Measurements from ENCODE around the gene DAZAP1. TPM values are rescaled to one million over a fixed set of nuclear protein-coding genes. Genes with fewer than 3 reads are reported as not detected.

Gene DAZAP1
- polyA plus RNA-seq, 1 donor, result 91.8 TPM

DNA sequence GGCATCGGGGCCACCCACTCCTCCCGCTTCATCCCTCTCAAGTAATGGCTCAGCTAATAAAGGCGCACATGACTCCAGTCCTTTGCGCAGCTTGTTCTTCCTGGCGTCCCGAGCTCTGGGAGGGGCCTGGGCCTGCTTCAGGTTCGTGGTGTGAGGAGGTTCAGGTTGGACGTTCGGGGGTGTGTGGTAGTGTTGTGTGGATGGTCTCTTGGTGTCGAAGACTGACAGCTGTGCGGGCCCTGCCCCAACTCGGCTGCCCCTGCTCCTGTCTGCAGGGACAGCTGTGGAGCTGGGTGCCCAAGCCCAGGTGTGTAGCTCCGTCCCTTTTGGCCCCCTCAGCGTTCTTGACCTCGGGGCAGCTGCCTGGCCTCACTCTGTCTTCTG lies 33.0 kb downstream of the DAZAP1 start:
- DNase-seq, result no peak

GRCh38 chr19:1441022-1441426 lies 33.6 kb downstream of the DAZAP1 start:
- no peak for DNase-seq

GRCh38 chr19:1441677-1442438 lies 34.5 kb downstream of the DAZAP1 start:
- DNase-seq, result no peak

GRCh38 chr19:1445185-1445931 lies 38.0 kb downstream of the DAZAP1 start:
- no peak for DNase-seq

GRCh38 chr19:1445932-1446712 lies 38.7 kb downstream of the DAZAP1 start:
- no peak for DNase-seq

DNA sequence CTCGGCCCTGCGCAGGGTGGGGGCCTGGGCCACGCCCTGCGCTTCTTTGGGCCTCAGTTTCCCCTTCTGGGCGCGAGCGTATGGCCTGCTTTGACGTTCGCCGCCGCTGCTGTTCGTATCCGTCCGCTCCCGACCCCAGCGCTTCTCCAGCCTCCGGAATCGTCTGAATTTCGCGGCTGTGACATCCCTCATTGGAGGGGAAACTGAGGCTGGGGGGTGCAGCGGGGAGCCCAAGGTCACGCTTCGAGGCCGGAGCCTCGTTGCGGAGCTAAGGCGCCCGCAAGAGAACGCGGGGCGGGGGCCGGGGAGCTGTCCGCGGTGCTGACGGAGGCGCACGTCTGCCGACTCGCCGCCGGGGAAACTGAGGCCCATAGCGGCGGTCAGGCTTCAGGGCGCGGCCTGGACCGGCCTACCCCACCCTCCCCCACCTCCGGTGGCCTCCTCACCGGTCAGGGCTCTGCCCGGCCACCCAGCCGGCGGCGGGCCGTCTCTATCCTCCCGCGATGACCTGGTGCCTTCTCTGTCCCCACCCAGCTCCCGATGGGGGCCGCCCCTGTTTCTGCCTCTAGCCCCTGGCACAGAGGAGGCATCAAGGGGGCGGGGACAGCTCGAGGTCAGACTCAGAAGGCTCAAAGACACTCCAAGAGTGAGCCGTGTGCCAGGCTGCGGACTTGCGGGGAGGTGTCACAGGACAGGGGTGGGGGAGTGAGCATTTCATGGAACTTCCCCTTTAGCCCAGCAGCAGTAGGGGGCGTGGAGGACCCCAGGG lies 39.5 kb downstream of the DAZAP1 start:
- no peak for DNase-seq

DNA sequence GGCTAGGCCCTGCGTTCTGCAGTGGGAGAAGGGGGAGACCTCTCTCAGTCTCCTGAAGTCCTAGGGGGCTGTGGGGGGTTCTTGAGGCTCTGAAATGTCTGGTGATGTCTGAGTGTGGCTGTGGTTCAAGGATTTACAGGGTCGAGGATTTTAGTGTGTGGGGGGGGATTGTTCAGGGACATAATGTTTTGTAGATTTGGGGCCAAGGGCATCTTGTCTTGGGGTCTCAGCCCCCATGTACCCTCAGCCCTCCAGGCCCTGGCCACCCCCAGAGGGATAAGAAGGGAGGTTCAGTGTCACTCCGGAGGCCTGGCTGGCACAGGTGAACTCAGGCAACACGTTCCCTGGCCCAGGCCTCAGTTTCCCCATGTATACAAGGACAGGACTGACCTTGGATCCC lies 40.1 kb downstream of the DAZAP1 start:
- no peak for DNase-seq

- no peak for DNase-seq
Observed at GRCh38 chr19:1447944-1448343, 40.6 kb downstream of the DAZAP1 start.

GRCh38 chr19:1449467-1450442 lies 42.4 kb downstream of the DAZAP1 start, which contains the start of gene APC2:
Gene APC2 (plus strand): TSS chr19:1450121. CDS start chr19:1453002, 2,881 bp downstream.
- DNase-seq, result no peak

- no peak for DNase-seq
Observed at GRCh38 chr19:1450735-1451731, 43.6 kb downstream of the DAZAP1 start.

DNA sequence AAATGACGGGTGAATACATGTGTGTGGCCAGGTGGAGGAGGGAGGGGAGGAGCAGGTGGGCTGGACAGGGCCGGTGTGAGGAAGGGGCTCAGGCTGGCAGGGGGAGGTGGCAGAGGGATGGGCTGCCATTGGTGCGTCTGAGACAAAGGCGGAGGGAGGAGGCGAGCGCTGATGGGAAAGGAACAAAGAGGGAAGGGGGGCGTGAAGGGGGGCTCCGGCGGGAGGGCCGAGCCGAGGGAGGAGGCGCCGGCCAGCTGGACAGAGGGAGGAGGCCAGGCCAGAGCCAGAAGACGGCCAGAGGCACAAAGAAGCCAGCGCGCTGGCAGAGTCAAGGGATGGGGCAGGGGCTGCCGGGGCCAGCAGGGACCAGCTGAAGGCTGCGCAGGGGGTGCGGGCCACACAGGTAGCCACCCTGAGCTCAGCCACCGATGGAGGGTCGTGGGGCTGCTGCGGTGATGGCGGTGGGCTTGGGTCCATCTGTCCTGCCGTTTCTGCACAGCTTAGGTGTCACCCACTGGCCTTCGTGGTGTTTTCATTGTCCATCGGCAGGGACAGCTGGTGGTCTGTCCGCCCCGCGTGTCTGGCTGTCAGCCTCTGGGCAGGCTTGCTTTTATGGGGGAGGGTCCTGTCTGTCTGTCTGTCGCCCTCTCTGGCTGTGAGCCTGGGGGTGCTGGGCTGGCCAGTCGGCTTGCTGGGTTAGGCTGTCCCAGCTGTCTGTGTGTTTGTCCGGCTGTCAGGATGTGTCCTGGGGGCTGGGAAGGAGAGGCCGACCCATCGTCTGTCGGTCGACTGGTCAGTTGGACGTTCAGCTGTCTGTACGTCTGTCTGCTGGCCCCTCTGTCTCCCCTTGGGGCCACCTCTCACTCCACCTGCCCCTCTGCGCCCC lies 44.8 kb downstream of the DAZAP1 start:
- DNase-seq, result no peak

DNA sequence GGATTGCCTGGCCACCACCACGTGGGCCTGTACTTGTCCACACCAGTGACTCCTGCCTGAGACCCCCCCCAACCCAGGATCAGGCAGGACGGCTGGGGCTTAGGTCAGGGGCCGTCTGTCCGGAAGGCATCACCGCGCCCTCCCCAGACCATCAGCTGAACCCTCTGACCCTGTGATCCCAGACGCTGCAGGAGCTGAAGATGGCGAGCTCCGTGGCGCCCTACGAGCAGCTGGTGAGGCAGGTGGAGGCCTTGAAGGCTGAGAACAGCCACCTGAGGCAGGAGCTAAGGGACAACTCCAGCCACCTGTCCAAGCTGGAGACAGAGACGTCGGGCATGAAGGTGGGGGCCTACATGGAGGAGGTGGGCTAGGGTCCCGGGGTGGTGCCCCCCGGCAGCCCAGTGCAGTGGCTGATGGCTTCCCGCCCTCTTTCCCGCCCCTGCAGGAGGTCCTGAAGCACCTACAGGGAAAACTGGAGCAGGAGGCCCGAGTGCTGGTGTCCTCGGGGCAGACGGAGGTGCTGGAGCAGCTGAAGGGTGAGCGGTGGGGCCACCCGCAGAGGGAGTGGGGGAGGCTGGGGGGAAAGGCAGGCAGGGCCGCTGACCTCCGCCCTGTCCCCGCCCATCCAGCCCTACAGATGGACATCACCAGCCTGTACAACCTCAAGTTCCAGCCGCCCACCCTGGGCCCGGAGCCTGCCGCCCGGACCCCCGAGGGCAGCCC lies 45.6 kb downstream of the DAZAP1 start:
- no peak for DNase-seq

GRCh38 chr19:1453525-1454364 lies 46.4 kb downstream of the DAZAP1 start:
- DNase-seq, result no peak

DNA sequence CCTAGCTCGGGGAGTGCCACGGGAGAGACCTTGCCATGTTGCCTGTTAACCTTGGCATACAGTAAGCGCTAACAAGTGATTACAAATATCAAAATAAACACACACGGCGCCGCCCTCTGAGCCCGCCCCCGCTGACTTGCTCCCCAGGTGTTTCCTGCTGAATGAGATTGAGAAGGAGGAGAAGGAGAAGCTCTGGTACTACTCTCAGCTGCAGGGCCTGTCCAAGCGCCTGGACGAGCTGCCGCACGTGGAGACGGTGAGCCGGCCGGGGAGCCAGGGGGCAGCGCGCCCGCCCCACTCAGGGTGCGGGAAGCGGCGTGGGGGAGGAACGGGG lies 47.6 kb downstream of the DAZAP1 start:
- DNase-seq, result no peak

GRCh38 chr19:1455336-1456120 lies 48.1 kb downstream of the DAZAP1 start:
- DNase-seq, result no peak
